GM12872 (cell line): ENCODE results near the gene KLK5.

Experiments used
- CTCF ChIP-seq: IDR thresholded peaks from 3 replicates; pipeline ENCODE4 v1.5.1; 2011; ENCODE audit warnings: low read depth, mild to moderate bottlenecking, low read length, moderate library complexity; ENCODE audit not compliant: insufficient read depth

The KLK5 gene

GRCh38 chr19:50952910-50953309 is at the start of gene KLK5:
KLK5 (minus strand) TSS chr19:50953038; CDS start chr19:50952657, 381 bp downstream.
- no peak for TF ChIP-seq CTCF

GRCh38 chr19:51002089-51002532 is 49.3 kb upstream of the KLK5 start:
- TF ChIP-seq CTCF = no peak

- TF ChIP-seq CTCF = no peak
These were observed 48.7 kb upstream of the KLK5 start, which contains the start of gene KLK8 for GRCh38 chr19:51001515-51001914. KLK8 (minus strand) TSS chr19:51001604; CDS start chr19:51001167, 437 bp downstream.

GRCh38 chr19:51000981-51001380 is 48.1 kb upstream of the KLK5 start:
- no peak for TF ChIP-seq CTCF

- no peak for TF ChIP-seq CTCF
These were observed 47.6 kb upstream of the KLK5 start for GRCh38 chr19:51000426-51000825.

GRCh38 chr19:50998686-50999085 is 45.8 kb upstream of the KLK5 start:
- TF ChIP-seq CTCF = no peak

GRCh38 chr19:50998061-50998460 is 45.2 kb upstream of the KLK5 start:
- no peak for TF ChIP-seq CTCF

GRCh38 chr19:50994129-50994528 is 41.3 kb upstream of the KLK5 start:
- TF ChIP-seq CTCF = no peak
